SK-N-SH treated with all-trans-retinoic acid at 6 μM for 48 hours (cell line): ENCODE measurements around the gene CHSY3.

Experiments used
- ATAC-seq: fragments of 200-7000 bp; cut with Tn5 transposase; 3 replicates; pipeline ENCODE4 v1.9.1; 2020; ENCODE audit warnings: mild to moderate bottlenecking, moderate library complexity
- ARNTL ChIP-seq: fragments of 450-650 bp; formaldehyde crosslinking; IDR thresholded peaks from 2 replicates; pipeline ENCODE4 v1.5.0; 2020; ENCODE audit warnings: low read depth, mild to moderate bottlenecking, moderate library complexity, borderline replicate concordance
- BACH2 ChIP-seq: fragments of 250-450 bp; sonication (Bioruptor Pico); IDR thresholded peaks from 2 replicates; pipeline ENCODE4 v1.9.0; 2021; ENCODE audit warnings: mild to moderate bottlenecking, borderline replicate concordance
- CSDC2 ChIP-seq: fragments of 250-450 bp; sonication (Bioruptor Pico); IDR thresholded peaks from 2 replicates; pipeline ENCODE4 v1.5.0; 2020; ENCODE audit warnings: mild to moderate bottlenecking, moderate library complexity
- GLIS3 ChIP-seq: fragments of 250-450 bp; sonication (Bioruptor Pico); IDR thresholded peaks from 2 replicates; pipeline ENCODE4 v1.5.0; 2020; ENCODE audit warnings: mild to moderate bottlenecking, moderate library complexity
- ISL1 ChIP-seq: fragments of 250-450 bp; sonication (Bioruptor Pico); IDR thresholded peaks from 2 replicates; pipeline ENCODE4 v2.1.2; 2022; ENCODE audit warnings: mild to moderate bottlenecking, moderate library complexity
- OSR1 ChIP-seq: fragments of 250-450 bp; sonication (Bioruptor Pico); IDR thresholded peaks from 2 replicates; pipeline ENCODE4 v1.8.0; 2022; ENCODE audit warnings: moderate library complexity, mild to moderate bottlenecking, inconsistent platforms
- POU6F1 ChIP-seq: fragments of 250-450 bp; sonication (Bioruptor Pico); IDR thresholded peaks from 2 replicates; pipeline ENCODE4 v1.8.0; 2021; ENCODE audit warnings: low read depth, mild to moderate bottlenecking, moderate library complexity, borderline replicate concordance
- PPARA ChIP-seq: fragments of 250-450 bp; sonication (Bioruptor Pico); IDR thresholded peaks from 2 replicates; pipeline ENCODE4 v1.5.0; 2020; ENCODE audit warnings: mild to moderate bottlenecking, borderline replicate concordance
- RARB ChIP-seq: fragments of 250-450 bp; sonication (Bioruptor Pico); IDR thresholded peaks from 2 replicates; pipeline ENCODE4 v1.8.0; 2021; ENCODE audit warnings: mild to moderate bottlenecking, moderate library complexity
- TCF4 ChIP-seq: fragments of 250-450 bp; sonication (Bioruptor Pico); IDR thresholded peaks from 2 replicates; pipeline ENCODE4 v1.8.0; 2021; ENCODE audit warnings: mild to moderate bottlenecking, moderate library complexity, borderline replicate concordance
- TOX ChIP-seq: fragments of 250-450 bp; sonication (Bioruptor Pico); IDR thresholded peaks from 2 replicates; pipeline ENCODE4 v1.8.0; 2021; ENCODE audit warnings: mild to moderate bottlenecking, moderate library complexity, borderline replicate concordance
- TSHZ2 ChIP-seq: fragments of 250-450 bp; sonication (Bioruptor Pico); IDR thresholded peaks from 2 replicates; pipeline ENCODE4 v1.5.0; 2020; ENCODE audit warnings: mild to moderate bottlenecking, moderate library complexity
- ZC3H10 ChIP-seq: fragments of 250-450 bp; sonication (Bioruptor Pico); IDR thresholded peaks from 2 replicates; pipeline ENCODE4 v1.5.1; 2021; ENCODE audit warnings: mild to moderate bottlenecking, moderate library complexity
- ZFP3 ChIP-seq: fragments of 250-450 bp; sonication (Bioruptor Pico); IDR thresholded peaks from 2 replicates; pipeline ENCODE4 v1.5.0; 2020; ENCODE audit warnings: mild to moderate bottlenecking, moderate library complexity
- ZFP30 ChIP-seq: fragments of 450-650 bp; formaldehyde crosslinking; IDR thresholded peaks from 2 replicates; pipeline ENCODE4 v1.5.0; 2022; ENCODE audit warnings: mild to moderate bottlenecking, moderate library complexity
- ZNF565 ChIP-seq: fragments of 450-650 bp; formaldehyde crosslinking; conservative IDR thresholded peaks from 2 replicates; pipeline ENCODE4 v1.5.0; 2020; ENCODE audit warnings: low read depth, mild to moderate bottlenecking, moderate library complexity
- ZNF70 ChIP-seq: fragments of 450-650 bp; formaldehyde crosslinking; IDR thresholded peaks from 2 replicates; pipeline ENCODE4 v1.5.0; 2020; ENCODE audit warnings: mild to moderate bottlenecking, moderate library complexity
- ZNF8 ChIP-seq: fragments of 450-650 bp; formaldehyde crosslinking; IDR thresholded peaks from 2 replicates; pipeline ENCODE4 v1.5.0; 2020; ENCODE audit warnings: mild to moderate bottlenecking, moderate library complexity
- TF ChIP-seq, protein P1 (sequence below): fragments of 250-450 bp; sonication (Bioruptor Pico); IDR thresholded peaks from 2 replicates; pipeline ENCODE4 v1.5.1; 2021; ENCODE audit warnings: mild to moderate bottlenecking, moderate library complexity
- TF ChIP-seq, protein P2 (sequence below): fragments of 250-450 bp; sonication (Bioruptor Pico); IDR thresholded peaks from 2 replicates; pipeline ENCODE4 v1.5.1; 2020; ENCODE audit warnings: low read depth, mild to moderate bottlenecking, moderate library complexity

CHSY3 gene

DNA sequence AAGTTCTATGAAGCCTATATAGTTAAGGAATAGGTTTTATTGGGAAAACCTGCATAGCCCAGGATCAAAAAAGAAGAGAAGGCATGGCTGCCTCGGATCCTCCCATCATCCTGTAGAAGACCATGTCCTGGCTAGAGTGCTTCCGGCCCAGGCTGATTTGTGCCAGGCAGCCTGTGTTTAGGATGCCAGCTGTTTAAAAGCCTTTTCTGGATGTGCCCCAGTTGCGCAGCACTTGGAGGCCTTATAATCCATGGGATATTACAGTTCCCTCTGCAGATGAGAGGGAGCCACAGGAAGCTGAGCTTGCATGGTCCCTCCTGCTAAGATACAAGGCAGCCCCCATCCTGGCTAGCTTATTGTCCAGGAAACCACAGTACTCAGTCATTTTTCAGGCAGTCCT is 97.9 kb downstream of the CHSY3 start (continued):
- TF ChIP-seq TOX (no peak), CSDC2 (CRISPR knock-in tag) (no peak), GLIS3 (CRISPR knock-in tag) (no peak), BACH2 (no peak), PPARA (CRISPR knock-in tag) (no peak)
- TF ChIP-seq, protein P1, sequence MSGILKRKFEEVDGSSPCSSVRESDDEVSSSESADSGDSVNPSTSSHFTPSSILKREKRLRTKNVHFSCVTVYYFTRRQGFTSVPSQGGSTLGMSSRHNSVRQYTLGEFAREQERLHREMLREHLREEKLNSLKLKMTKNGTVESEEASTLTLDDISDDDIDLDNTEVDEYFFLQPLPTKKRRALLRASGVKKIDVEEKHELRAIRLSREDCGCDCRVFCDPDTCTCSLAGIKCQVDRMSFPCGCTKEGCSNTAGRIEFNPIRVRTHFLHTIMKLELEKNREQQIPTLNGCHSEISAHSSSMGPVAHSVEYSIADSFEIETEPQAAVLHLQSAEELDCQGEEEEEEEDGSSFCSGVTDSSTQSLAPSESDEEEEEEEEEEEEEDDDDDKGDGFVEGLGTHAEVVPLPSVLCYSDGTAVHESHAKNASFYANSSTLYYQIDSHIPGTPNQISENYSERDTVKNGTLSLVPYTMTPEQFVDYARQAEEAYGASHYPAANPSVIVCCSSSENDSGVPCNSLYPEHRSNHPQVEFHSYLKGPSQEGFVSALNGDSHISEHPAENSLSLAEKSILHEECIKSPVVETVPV (CRISPR knock-in tag), result no peak

DNA sequence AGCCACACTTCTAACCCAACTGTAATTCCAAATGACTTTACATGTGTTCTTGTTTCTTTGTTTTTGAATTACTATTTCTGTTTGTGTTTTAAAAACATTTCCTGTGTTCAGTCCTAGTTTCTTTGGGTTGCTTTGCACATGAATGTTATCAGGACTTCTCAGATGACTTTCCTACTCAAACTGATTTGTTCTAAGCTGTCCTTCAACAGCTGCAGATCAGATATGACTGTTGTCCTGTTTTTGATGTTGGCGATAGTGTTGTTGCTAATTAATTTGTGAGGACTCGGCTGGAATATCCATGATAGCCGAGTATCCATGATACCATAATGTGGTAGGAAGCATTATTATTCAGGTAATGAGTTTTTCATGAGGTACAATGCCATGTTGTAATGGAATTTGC is 98.6 kb downstream of the CHSY3 start:
- TF ChIP-seq GLIS3 (CRISPR knock-in tag) (no peak), POU6F1 (CRISPR knock-in tag) (no peak), PPARA (CRISPR knock-in tag) (no peak)
- TF ChIP-seq, all 23 proteins: peak for 0
- ATAC-seq, result no peak

DNA sequence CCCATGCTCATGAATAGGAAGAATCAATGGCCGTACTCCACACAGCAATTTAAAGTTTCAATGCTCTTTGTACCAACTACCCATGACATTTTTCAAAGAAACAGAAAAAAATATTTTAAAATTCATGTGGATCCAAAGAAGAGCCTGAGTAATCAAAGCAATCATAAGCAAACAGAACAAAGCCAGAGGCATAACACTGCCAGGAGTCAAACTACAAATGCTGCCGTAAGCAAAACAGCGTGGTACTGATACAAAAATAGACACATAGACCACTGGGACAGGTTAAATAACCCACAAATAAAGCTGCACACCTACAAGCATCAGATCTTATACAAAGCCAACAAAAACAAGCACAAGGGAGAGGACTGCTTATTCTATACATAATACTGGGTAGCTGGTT is 107.7 kb downstream of the CHSY3 start:
- TF ChIP-seq ZC3H10 (CRISPR knock-in tag) (no peak), ZNF70 (CRISPR knock-in tag) (no peak), OSR1 (CRISPR knock-in tag) (no peak), ZNF565 (CRISPR knock-in tag) (no peak), ZFP3 (CRISPR knock-in tag) (no peak), ZFP30 (CRISPR knock-in tag) (no peak), RARB (CRISPR knock-in tag) (no peak), TOX (no peak)
- TF ChIP-seq, all 23 proteins: peak for 0
- no peak for ATAC-seq

DNA sequence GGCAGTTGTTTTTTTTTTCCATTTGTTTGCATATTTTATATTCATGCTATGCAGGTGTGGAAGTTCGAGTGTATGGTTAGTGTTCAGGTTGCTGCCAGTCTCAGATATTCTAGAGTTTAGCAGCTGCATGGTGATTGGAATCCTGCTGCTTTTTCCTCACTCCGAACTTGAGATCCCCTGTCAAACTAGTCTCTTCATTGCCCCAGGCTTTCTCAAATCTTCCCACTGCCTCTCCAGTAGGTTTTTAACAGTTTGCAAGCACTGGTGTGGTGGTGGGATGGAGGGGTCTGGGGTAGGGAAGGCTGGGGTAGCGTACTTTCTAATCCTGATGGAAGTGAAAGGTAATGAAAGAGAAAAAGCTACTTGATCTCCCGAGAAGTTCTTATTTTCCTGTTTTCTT is 112.9 kb downstream of the CHSY3 start:
- TF ChIP-seq ISL1 (no peak), ZNF8 (CRISPR knock-in tag) (no peak), ZNF565 (CRISPR knock-in tag) (no peak), BACH2 (no peak), TSHZ2 (no peak), TOX (no peak), GLIS3 (CRISPR knock-in tag) (no peak), CSDC2 (CRISPR knock-in tag) (no peak), TCF4 (CRISPR knock-in tag) (no peak), ZFP30 (CRISPR knock-in tag) (no peak), POU6F1 (CRISPR knock-in tag) (no peak)
- TF ChIP-seq, all 23 proteins: peak for 0
- no peak for ATAC-seq

DNA sequence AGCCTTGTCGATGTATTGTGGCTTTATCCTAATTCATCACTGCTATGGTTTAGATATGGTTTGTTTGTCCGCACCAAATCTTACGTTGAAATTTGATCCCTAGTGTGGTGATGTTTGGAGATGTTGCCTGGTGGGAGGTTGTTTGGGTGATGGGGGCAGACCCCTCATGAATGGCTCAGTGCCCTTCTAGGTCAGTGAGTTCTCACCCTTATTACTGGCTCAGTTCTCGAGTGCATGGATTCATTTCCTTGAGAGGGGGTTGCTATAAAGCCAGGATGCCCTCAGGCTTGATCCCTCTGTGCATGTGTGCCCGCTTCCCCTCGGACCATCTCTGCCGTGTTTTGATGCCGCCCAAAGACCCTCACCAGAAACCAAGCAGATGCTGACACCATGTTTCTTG is 114.4 kb downstream of the CHSY3 start:
- no peak for ATAC-seq
- TF ChIP-seq ARNTL (CRISPR knock-in tag), result no peak
- TF ChIP-seq, protein P2, sequence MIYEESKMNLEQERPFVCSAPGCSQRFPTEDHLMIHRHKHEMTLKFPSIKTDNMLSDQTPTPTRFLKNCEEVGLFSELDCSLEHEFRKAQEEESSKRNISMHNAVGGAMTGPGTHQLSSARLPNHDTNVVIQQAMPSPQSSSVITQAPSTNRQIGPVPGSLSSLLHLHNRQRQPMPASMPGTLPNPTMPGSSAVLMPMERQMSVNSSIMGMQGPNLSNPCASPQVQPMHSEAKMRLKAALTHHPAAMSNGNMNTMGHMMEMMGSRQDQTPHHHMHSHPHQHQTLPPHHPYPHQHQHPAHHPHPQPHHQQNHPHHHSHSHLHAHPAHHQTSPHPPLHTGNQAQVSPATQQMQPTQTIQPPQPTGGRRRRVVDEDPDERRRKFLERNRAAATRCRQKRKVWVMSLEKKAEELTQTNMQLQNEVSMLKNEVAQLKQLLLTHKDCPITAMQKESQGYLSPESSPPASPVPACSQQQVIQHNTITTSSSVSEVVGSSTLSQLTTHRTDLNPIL (CRISPR knock-in tag), result no peak
- TF ChIP-seq, protein P1 (CRISPR knock-in tag), result no peak
